Testis (tissue), 2 donors: ENCODE measurements around the gene ZFP57.

Experiments used
- POLR2A ChIP-seq: fragments of 450-650 bp; IDR thresholded peaks from one replicate; pipeline ENCODE4 v1.6.1; 2017; ENCODE audit warnings: antibody characterized with exemption, mild to moderate bottlenecking, moderate library complexity
- TF ChIP-seq, protein P1 (sequence below), 3 experiments: fragments of 450-650 bp in 2 of 3; fragments of 200-600 bp in 1 of 3; sonication (generic) in 1 of 3; IDR thresholded peaks; one replicate each; pipeline ENCODE4 v1.5.1; 2016 to 2019; ENCODE audit warnings: antibody characterized with exemption in 3 of 3, mild to moderate bottlenecking in 2 of 3, moderate library complexity in 1 of 3

- TF ChIP-seq, protein P1, sequence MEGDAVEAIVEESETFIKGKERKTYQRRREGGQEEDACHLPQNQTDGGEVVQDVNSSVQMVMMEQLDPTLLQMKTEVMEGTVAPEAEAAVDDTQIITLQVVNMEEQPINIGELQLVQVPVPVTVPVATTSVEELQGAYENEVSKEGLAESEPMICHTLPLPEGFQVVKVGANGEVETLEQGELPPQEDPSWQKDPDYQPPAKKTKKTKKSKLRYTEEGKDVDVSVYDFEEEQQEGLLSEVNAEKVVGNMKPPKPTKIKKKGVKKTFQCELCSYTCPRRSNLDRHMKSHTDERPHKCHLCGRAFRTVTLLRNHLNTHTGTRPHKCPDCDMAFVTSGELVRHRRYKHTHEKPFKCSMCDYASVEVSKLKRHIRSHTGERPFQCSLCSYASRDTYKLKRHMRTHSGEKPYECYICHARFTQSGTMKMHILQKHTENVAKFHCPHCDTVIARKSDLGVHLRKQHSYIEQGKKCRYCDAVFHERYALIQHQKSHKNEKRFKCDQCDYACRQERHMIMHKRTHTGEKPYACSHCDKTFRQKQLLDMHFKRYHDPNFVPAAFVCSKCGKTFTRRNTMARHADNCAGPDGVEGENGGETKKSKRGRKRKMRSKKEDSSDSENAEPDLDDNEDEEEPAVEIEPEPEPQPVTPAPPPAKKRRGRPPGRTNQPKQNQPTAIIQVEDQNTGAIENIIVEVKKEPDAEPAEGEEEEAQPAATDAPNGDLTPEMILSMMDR (IDR thresholded peaks at IDR 0.05), result no peak
- TF ChIP-seq POLR2A, result no peak
These were observed 28.8 kb downstream of the ZFP57 start for GRCh38 chr6:29652198-29652584.
